Transverse colon (tissue), 4 donors: ENCODE results near the gene SLC39A12.

Experiments
- POLR2A ChIP-seq: fragments of 450-650 bp; IDR thresholded peaks from one replicate; pipeline ENCODE4 v1.6.1; 2016; ENCODE audit warnings: antibody characterized with exemption, mild to moderate bottlenecking, moderate library complexity
- POLR2AphosphoS5 ChIP-seq, 3 donors: sonication (generic); formaldehyde crosslinking; IDR thresholded peaks; one replicate each; pipeline ENCODE4 v1.6.1; 2016; ENCODE audit warnings: antibody characterized with exemption in 3 of 3
- TF ChIP-seq, protein P1 (sequence below), 5 experiments: fragments of 200-600 bp in 3 of 5; fragments of 450-650 bp in 2 of 5; sonication (generic) in 3 of 5; IDR thresholded peaks; 1 replicate in 2 of 5; 2 replicates in 3 of 5; pipeline ENCODE4 v1.5.1; 2016 to 2017; ENCODE audit warnings: antibody characterized with exemption in 5 of 5, inconsistent platforms in 3 of 5, mild to moderate bottlenecking in 2 of 5, moderate library complexity in 1 of 5

DNA sequence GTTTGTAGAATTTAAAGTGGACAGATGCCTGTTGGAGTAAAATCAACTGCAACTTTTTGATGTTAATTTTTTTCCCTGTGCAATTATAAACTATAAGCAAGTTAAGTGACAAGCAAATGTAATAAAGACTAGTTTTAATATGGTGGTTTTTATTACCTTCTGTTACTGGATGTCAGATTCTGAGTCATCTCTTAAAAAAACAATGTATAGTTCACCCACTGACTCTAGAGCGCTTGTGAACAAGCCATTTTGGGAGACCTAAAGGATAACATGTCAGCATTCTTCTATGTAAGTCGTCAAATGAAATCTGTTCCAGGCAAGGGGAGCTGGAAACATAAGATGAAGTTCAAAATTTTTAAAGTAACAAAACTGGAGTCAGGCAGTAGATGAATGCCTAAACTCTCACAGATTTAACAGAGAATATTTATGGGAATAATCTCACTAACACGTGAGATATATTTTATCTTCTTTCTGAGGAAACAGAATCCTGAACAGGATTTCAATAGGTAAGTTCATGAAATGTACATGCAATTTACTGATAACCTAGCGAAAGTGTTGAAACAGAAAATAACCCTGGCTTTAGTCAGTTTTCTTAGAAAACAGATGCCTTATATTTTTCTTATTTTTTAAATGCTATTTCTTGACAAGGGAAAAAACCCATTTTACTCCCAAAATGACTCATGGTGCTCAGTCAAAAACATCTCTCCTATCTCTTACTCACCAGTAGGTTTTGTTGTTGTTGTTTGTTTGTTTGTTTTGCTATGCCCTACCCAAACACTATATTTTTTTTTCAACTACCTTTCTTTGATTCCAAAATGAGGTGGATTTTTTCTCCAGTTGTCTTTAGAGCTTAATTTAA lies 91.7 kb downstream of the SLC39A12 start:
- TF ChIP-seq, protein P1, sequence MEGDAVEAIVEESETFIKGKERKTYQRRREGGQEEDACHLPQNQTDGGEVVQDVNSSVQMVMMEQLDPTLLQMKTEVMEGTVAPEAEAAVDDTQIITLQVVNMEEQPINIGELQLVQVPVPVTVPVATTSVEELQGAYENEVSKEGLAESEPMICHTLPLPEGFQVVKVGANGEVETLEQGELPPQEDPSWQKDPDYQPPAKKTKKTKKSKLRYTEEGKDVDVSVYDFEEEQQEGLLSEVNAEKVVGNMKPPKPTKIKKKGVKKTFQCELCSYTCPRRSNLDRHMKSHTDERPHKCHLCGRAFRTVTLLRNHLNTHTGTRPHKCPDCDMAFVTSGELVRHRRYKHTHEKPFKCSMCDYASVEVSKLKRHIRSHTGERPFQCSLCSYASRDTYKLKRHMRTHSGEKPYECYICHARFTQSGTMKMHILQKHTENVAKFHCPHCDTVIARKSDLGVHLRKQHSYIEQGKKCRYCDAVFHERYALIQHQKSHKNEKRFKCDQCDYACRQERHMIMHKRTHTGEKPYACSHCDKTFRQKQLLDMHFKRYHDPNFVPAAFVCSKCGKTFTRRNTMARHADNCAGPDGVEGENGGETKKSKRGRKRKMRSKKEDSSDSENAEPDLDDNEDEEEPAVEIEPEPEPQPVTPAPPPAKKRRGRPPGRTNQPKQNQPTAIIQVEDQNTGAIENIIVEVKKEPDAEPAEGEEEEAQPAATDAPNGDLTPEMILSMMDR (IDR thresholded peaks at IDR 0.05): no peak
- no peak for TF ChIP-seq POLR2AphosphoS5 (IDR thresholded peaks at IDR 0.05)
- TF ChIP-seq POLR2A: no peak
